Measurements from ENCODE around the gene SLC29A4. TPM values are rescaled to one million over a fixed set of nuclear protein-coding genes. Genes with fewer than 3 reads are reported as not detected.

The SLC29A4 gene
- total and polyA plus RNA-seq, 2 of the 13 experiments (the other 11 are each of a cell fraction or from before 2014, with no cell fraction given): 29.7 to 31.7 TPM

DNA sequence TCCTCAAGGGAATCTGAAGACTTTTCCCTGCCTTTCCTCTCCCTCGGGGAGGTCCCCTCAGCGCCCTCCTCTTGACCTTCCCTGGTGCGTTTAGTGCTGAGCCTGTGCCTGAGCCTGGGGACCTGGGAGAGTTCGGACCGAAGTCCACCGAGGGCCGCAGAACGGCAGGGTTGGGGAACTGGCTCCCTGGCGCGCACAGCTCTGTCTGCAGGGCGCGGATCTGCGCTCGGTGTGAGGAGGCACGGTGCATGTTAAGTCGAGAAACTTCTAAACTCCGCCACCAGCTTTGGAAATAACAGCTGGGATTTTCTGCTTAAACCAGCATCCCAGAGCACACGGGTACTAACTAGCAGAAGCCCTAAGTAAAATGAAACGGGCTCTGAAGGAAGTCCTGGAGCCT lies 44.2 kb upstream of the SLC29A4 start (continued):
- TF ChIP-seq, protein P1, sequence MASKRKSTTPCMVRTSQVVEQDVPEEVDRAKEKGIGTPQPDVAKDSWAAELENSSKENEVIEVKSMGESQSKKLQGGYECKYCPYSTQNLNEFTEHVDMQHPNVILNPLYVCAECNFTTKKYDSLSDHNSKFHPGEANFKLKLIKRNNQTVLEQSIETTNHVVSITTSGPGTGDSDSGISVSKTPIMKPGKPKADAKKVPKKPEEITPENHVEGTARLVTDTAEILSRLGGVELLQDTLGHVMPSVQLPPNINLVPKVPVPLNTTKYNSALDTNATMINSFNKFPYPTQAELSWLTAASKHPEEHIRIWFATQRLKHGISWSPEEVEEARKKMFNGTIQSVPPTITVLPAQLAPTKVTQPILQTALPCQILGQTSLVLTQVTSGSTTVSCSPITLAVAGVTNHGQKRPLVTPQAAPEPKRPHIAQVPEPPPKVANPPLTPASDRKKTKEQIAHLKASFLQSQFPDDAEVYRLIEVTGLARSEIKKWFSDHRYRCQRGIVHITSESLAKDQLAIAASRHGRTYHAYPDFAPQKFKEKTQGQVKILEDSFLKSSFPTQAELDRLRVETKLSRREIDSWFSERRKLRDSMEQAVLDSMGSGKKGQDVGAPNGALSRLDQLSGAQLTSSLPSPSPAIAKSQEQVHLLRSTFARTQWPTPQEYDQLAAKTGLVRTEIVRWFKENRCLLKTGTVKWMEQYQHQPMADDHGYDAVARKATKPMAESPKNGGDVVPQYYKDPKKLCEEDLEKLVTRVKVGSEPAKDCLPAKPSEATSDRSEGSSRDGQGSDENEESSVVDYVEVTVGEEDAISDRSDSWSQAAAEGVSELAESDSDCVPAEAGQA (IDR thresholded peaks at IDR 0.05; ENCODE audit: low read depth): no peak
- TF ChIP-seq, protein P1 (CRISPR knock-in tag; IDR thresholded peaks at IDR 0.05; ENCODE audit: borderline replicate concordance): no peak
- TF ChIP-seq, protein P2, sequence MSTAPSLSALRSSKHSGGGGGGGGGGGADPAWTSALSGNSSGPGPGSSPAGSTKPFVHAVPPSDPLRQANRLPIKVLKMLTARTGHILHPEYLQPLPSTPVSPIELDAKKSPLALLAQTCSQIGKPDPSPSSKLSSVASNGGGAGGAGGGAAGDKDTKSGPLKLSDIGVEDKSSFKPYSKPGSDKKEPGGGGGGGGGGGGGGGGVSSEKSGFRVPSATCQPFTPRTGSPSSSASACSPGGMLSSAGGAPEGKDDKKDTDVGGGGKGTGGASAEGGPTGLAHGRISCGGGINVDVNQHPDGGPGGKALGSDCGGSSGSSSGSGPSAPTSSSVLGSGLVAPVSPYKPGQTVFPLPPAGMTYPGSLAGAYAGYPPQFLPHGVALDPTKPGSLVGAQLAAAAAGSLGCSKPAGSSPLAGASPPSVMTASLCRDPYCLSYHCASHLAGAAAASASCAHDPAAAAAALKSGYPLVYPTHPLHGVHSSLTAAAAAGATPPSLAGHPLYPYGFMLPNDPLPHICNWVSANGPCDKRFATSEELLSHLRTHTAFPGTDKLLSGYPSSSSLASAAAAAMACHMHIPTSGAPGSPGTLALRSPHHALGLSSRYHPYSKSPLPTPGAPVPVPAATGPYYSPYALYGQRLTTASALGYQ (CRISPR knock-in tag; IDR thresholded peaks at IDR 0.05): no peak
- TF ChIP-seq KMT2B (CRISPR knock-in tag; IDR thresholded peaks at IDR 0.05) (no peak), ZNF530 (CRISPR knock-in tag; IDR thresholded peaks at IDR 0.05; ENCODE audit: low read depth) (no peak), ZNF446 (CRISPR knock-in tag; IDR thresholded peaks at IDR 0.05) (no peak), FOXA3 (CRISPR knock-in tag; IDR thresholded peaks at IDR 0.05) (no peak), SP2 (CRISPR knock-in tag; IDR thresholded peaks at IDR 0.05) (no peak), ZMYM2 (CRISPR knock-in tag; IDR thresholded peaks at IDR 0.05) (no peak; the same call in 1 of the 2 replicates), ZNF343 (CRISPR knock-in tag; IDR thresholded peaks at IDR 0.05) (no peak), IRF2 (CRISPR knock-in tag; IDR thresholded peaks at IDR 0.05) (no peak), MEIS2 (CRISPR knock-in tag; IDR thresholded peaks at IDR 0.05) (no peak; the same call in 1 of the 2 replicates)
- TF ChIP-seq, protein P3, sequence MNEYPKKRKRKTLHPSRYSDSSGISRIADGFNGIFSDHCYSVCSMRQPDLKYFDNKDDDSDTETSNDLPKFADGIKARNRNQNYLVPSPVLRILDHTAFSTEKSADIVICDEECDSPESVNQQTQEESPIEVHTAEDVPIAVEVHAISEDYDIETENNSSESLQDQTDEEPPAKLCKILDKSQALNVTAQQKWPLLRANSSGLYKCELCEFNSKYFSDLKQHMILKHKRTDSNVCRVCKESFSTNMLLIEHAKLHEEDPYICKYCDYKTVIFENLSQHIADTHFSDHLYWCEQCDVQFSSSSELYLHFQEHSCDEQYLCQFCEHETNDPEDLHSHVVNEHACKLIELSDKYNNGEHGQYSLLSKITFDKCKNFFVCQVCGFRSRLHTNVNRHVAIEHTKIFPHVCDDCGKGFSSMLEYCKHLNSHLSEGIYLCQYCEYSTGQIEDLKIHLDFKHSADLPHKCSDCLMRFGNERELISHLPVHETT (CRISPR knock-in tag; conservative IDR thresholded peaks at IDR 0.05): no peak
- TF ChIP-seq, protein P4, sequence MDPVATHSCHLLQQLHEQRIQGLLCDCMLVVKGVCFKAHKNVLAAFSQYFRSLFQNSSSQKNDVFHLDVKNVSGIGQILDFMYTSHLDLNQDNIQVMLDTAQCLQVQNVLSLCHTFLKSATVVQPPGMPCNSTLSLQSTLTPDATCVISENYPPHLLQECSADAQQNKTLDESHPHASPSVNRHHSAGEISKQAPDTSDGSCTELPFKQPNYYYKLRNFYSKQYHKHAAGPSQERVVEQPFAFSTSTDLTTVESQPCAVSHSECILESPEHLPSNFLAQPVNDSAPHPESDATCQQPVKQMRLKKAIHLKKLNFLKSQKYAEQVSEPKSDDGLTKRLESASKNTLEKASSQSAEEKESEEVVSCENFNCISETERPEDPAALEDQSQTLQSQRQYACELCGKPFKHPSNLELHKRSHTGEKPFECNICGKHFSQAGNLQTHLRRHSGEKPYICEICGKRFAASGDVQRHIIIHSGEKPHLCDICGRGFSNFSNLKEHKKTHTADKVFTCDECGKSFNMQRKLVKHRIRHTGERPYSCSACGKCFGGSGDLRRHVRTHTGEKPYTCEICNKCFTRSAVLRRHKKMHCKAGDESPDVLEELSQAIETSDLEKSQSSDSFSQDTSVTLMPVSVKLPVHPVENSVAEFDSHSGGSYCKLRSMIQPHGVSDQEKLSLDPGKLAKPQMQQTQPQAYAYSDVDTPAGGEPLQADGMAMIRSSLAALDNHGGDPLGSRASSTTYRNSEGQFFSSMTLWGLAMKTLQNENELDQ (CRISPR knock-in tag; IDR thresholded peaks at IDR 0.05; ENCODE audit: borderline replicate concordance): no peak
- TF ChIP-seq, protein P5, sequence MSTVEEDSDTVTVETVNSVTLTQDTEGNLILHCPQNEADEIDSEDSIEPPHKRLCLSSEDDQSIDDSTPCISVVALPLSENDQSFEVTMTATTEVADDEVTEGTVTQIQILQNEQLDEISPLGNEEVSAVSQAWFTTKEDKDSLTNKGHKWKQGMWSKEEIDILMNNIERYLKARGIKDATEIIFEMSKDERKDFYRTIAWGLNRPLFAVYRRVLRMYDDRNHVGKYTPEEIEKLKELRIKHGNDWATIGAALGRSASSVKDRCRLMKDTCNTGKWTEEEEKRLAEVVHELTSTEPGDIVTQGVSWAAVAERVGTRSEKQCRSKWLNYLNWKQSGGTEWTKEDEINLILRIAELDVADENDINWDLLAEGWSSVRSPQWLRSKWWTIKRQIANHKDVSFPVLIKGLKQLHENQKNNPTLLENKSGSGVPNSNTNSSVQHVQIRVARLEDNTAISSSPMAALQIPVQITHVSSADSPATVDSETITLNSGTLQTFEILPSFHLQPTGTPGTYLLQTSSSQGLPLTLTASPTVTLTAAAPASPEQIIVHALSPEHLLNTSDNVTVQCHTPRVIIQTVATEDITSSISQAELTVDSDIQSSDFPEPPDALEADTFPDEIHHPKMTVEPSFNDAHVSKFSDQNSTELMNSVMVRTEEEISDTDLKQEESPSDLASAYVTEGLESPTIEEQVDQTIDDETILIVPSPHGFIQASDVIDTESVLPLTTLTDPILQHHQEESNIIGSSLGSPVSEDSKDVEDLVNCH (CRISPR knock-in tag; IDR thresholded peaks at IDR 0.05): no peak
